H1 (cell line): ENCODE results near the gene ONECUT3. TPM values are rescaled to one million over a fixed set of nuclear protein-coding genes. Genes with fewer than 3 reads are reported as not detected.
A peak's percentile ranks its signal among the peaks of the same experiment; 100 is the strongest.

Source experiments
- GTF2F1 ChIP-seq: IDR thresholded peaks from 2 replicates; pipeline ENCODE4 v1.6.1; 2012; ENCODE audit warnings: low read depth, low read length, improper control_type of control experiment, borderline replicate concordance
- JUND ChIP-seq: IDR thresholded peaks from 2 replicates; pipeline ENCODE4 v1.6.1; 2011; ENCODE audit warnings: mild to moderate bottlenecking, improper control_type of control experiment, low read length
- KDM1A ChIP-seq: fragments of 200-600, 300-600 bp; sonication (generic); IDR thresholded peaks from 2 replicates; pipeline ENCODE4 v1.7.1; 2016; ENCODE audit warnings: mild to moderate bottlenecking, low read length, borderline replicate concordance
- KDM5A ChIP-seq: fragments of 200-600 bp; IDR thresholded peaks from 2 replicates; pipeline ENCODE4 v1.7.1; 2012; ENCODE audit warnings: mild to moderate bottlenecking, low read length, inconsistent platforms, mixed read lengths
- NANOG ChIP-seq: IDR thresholded peaks from 2 replicates; pipeline ENCODE4 v1.6.1; 2011; ENCODE audit warnings: low read length, low read depth, mild to moderate bottlenecking, inconsistent platforms; ENCODE audit not compliant: insufficient read depth, poor library complexity, severe bottlenecking
- SP4 ChIP-seq: IDR thresholded peaks from 2 replicates; pipeline ENCODE4 v1.6.1; 2012; ENCODE audit warnings: low read length, inconsistent platforms
- TEAD4 ChIP-seq: IDR thresholded peaks from 2 replicates; pipeline ENCODE4 v1.6.1; 2012; ENCODE audit warnings: low read depth, low read length, inconsistent platforms, mixed read lengths
- polyA plus RNA-seq, 7 experiments: library from polyadenylated mRNA; depleted of rRNA in 3 of 7; stranded (reverse) in 5 of 7; unstranded in 2 of 7; fragments of >200 nt in 5 of 7; fragments of 200-250 nt in 2 of 7; gene quantifications; 1 replicate in 5 of 7; 2 replicates in 1 of 7; 4 replicates in 1 of 7; pipeline versions ENCODE4 v1.2.1 to v1.2.3, GENCODE V29; 2011 to 2013; ENCODE audit warnings: missing spikeins in 2 of 7, mixed read lengths in 2 of 7
- total RNA-seq: library from RNA; stranded (reverse); fragmentation: NEBNext Ultra II Directional; extraction: Animal tissue kit (Norgen Biotek cat#: 25700); gene quantifications from 2 replicates; pipeline ENCODE4 v1.2.1, GENCODE V29; 2021

The ONECUT3 gene
- total and polyA plus RNA-seq, 2 of the 8 experiments (the other 6 are each of a cell fraction or from before 2014, with no cell fraction given) = not detected

- TF ChIP-seq NANOG (no peak), KDM1A (no peak), KDM5A (no peak), JUND (0 out of 2 replicates have a peak, but pooled peaks have one; percentile 46), TEAD4 (no peak), GTF2F1 (no peak), SP4 (no peak)
Measured at GRCh38 chr19:1776606-1777147, 23.4 kb downstream of the ONECUT3 start (continued).
